Heart right ventricle (tissue), 16 donors: ENCODE measurements around the gene TMED8. TPM values are rescaled to one million over a fixed set of nuclear protein-coding genes. Genes with fewer than 3 reads are reported as not detected.

Experiments used
- ATAC-seq, 8 donors: fragments of 200-7000 bp; cut with Tn5 transposase; one replicate each; pipeline ENCODE4 v1.9.1; 2020; ENCODE audit warnings: mild to moderate bottlenecking in 8 of 8, moderate library complexity in 8 of 8, moderate number of reproducible peaks in 1 of 8
- DNase-seq, 2 donors: peaks; one replicate each; pipeline ENCODE4 v3.0.0-alpha.2; 2020
- H3K27ac ChIP-seq, 10 donors: fragments of 200-600 bp; sonication (generic) in 2 of 10; one replicate each; pipeline versions ENCODE4 v1.5.0 to v1.8.0; 2020 to 2022; ENCODE audit warnings: mild to moderate bottlenecking in 3 of 10
- H3K27me3 ChIP-seq, 7 donors: fragments of 200-600 bp; one replicate each; pipeline ENCODE4 v1.8.0; 2021 to 2022; ENCODE audit warnings: mild to moderate bottlenecking in 2 of 7
- H3K36me3 ChIP-seq, 9 donors: fragments of 200-600 bp; sonication (generic) in 1 of 9; one replicate each; pipeline versions ENCODE4 v1.5.0 to v1.8.0; 2020 to 2022; ENCODE audit warnings: mild to moderate bottlenecking in 2 of 9
- H3K4me1 ChIP-seq, 9 donors: fragments of 200-600 bp; sonication (generic) in 1 of 9; one replicate each; pipeline versions ENCODE4 v1.5.0 to v1.8.0; 2020 to 2022; ENCODE audit warnings: mild to moderate bottlenecking in 4 of 9
- H3K4me3 ChIP-seq, 10 donors: fragments of 200-600 bp; sonication (generic) in 2 of 10; one replicate each; pipeline versions ENCODE4 v1.5.0 to v1.8.0; 2020 to 2022; ENCODE audit warnings: mild to moderate bottlenecking in 7 of 10, moderate library complexity in 2 of 10
- H3K9me3 ChIP-seq, 11 donors: fragments of 200-600 bp in 10 of 11; sonication (generic) in 2 of 11; one replicate each; pipeline versions ENCODE4 v1.5.0 to v1.8.0; 2013 to 2022; ENCODE audit warnings: mild to moderate bottlenecking in 2 of 11, control low read depth in 1 of 11, moderate library complexity in 1 of 11
- CTCF ChIP-seq, 9 donors: fragments of 200-600 bp; sonication (generic) in 2 of 9; IDR thresholded peaks; one replicate each; pipeline versions ENCODE4 v1.5.0 to v1.8.0; 2021 to 2022; ENCODE audit warnings: antibody characterized with exemption in 9 of 9, mild to moderate bottlenecking in 5 of 9, moderate library complexity in 1 of 9
- WGBS, 2 donors: extraction: QIAGEN DNeasy Blood & Tissue Kit; methylation state at CpG; one replicate each; pipeline ENCODE4 v1.1.7; 2013; ENCODE audit warnings: inconsistent platforms in 1 of 2; 5-methylcytosine and 5-hydroxymethylcytosine counted together
- intact Hi-C, 10 donors: fragments of 100-400 bp; cut with DNase I; formaldehyde crosslinking; loops; one replicate each; pipeline versions ENCODE4 v1.11.1 to v1.14.2; 2022
- polyA plus RNA-seq, 2 donors: library from polyadenylated mRNA; stranded (reverse); fragments of 200-250 nt; gene quantifications; one replicate each; pipeline ENCODE4 v1.2.3, GENCODE V29; 2013
- total RNA-seq, 10 donors: library from RNA; stranded (reverse); fragmentation: NEBNext Ultra II Directional in 3 of 10; extraction: Animal tissue kit (Norgen Biotek cat#: 25700) in 3 of 10; gene quantifications; one replicate each; pipeline versions ENCODE4 v1.2.1 to v1.2.4, GENCODE V29; 2021 to 2023
- donor health status: Arrhythmogenic right ventricular cardiomyopathy.
- donor health status: ischemic (EF 13 %, LVEDD 7.1; RV severe dilation, severe dysfunction).
- donor health status: healthy with polysubstance abuse.
- donor health status: DM: no; HTN: yes; CAD: no.
- donor health status: DM: no; HTN: no; CAD: no.
- donor health status: ischemic (EF 25% LVEDD 6.9; RV normal size, moderate dysfunction).
- donor health status: ischemic (EF 25% LVEDD 5.7; RV mildly dilated, moderate dysfunction).
- donor health status: healthy.
- donor health status: DM: yes; HTN: yes; CAD: no.
- donor health status: Ischemic cardiomyopathy.
- donor health status: ischemic (EF 35%, LVEDD 5.7; RV mildly dilated, moderate dysfunction).
- donor health status: nonischemic (EF 11% LVEDD 7.7; RV severe dilation, severe dysfunction).
- donor health status: DM: yes; HTN: yes; CAD: no.
- donor health status: PGD.
- donor health status: ischemic (EF 29% LVEDD 5.4; RV normal size, mild dysfunction).
- donor health status: nonischemic (EF 23%, LVEDD 6.1; RV moderate dilation, normal function).

The TMED8 gene
- total and polyA plus RNA-seq, 12 donors, result 1.8 to 8.7 (median 6.8) TPM

GRCh38 chr14:77375973-77376770, 722 bp downstream of the TMED8 start:
- ATAC-seq (peak in 5 of 8 donors; percentile 2 to 14 (median 7)), DNase-seq (peak in 1 of 2 donors; percentile 8)
- intact Hi-C loops, result loop anchor here in 4 of 10 donors (2.0 to 5.0 kb wide), 3 partner anchors 54 to 81 kb away; partner anchors contain the start of genes GSTZ1 (in 3 of the 4), POMT2 (in 3 of the 4) and VIPAS39 (in 1 of the 4)
- Histone ChIP-seq H3K4me3 (peak overlapping the region; percentile 56 to 94 (median 86)), H3K27me3 (no peaks in the 10 kb centered on the region), H3K27ac (peak overlapping the region; percentile 16 to 92 (median 84)), H3K36me3 (no peaks in the 10 kb centered on the region), H3K4me1 (peaks cover 0 to 28% (median 18%) of the 10 kb centered on the region in 9 donors), H3K9me3 (no peaks in the 10 kb centered on the region)
- no peak for TF ChIP-seq CTCF (IDR thresholded peaks at IDR 0.05)
- WGBS, 2 donors, result 19% methylated on average over 24 of the region's 24 CpGs

- 86% methylated on average over 9 of the region's 9 CpGs for WGBS, 2 donors
- TF ChIP-seq CTCF (IDR thresholded peaks at IDR 0.05), result no peak
- Histone ChIP-seq H3K27ac (peak overlapping the region in 1 of 10 donors; percentile 92), H3K4me1 (peaks cover 0 to 28% (median 18%) of the 10 kb centered on the region in 9 donors), H3K36me3 (no peaks in the 10 kb centered on the region), H3K27me3 (no peaks in the 10 kb centered on the region), H3K4me3 (peak overlapping the region in 2 of 10 donors; percentile 81 to 94), H3K9me3 (no peaks in the 10 kb centered on the region)
- DNase-seq, result no peak
- ATAC-seq, result no peak
- intact Hi-C loops, result loop anchor here in 2 of 10 donors (5.0 kb wide), 1 partner anchor 53 kb away; the partner anchor contains the start of genes GSTZ1 (in 2 of the 2) and POMT2 (in 2 of the 2)
Measured at GRCh38 chr14:77375164-77375950, 1.5 kb downstream of the TMED8 start.

DNA sequence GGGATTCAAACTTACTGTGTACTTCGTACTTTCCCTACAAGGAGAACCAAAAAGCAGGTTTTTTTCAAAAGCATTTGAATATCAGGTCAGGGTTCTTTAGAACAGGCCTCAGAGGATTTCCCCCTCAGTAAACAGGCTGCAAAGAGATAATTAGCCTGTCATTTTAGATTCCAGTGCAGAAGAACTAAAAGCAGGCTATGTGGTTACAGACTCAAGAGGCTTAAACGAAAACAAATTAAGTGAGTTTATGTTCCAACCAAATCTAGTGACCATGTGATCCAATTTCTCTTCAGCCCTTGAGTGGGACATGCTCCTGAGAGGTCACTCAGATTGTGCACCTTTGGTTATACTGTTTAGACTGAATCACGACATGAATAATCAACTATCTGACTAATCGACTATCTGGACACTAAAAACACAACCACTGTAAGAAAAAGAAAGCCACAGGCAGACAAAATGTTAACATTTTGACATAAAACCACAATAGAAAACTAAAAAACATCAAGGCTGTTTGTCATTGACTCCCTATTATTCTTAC, 4.5 kb downstream of the TMED8 start:
- TF ChIP-seq CTCF (IDR thresholded peaks at IDR 0.05), result no peak
- ATAC-seq, result no peak
- Histone ChIP-seq H3K36me3 (no peaks in the 10 kb centered on the region), H3K9me3 (no peaks in the 10 kb centered on the region), H3K4me3 (no peak overlapping the region), H3K27me3 (no peaks in the 10 kb centered on the region), H3K4me1 (peaks cover 0 to 22% (median 16%) of the 10 kb centered on the region in 9 donors), H3K27ac (no peak overlapping the region)
- 54 to 63% methylated on average over 4 of the region's 4 CpGs for WGBS, 2 donors
- DNase-seq, result no peak
- intact Hi-C loops, result no loop called here

- ATAC-seq (no peak), DNase-seq (no peak)
- H3K36me3 ChIP-seq, result peaks cover 0 to 3% (median 0%) of the 10 kb centered on the region in 9 donors
- TF ChIP-seq CTCF (IDR thresholded peaks at IDR 0.05), result no peak
- intact Hi-C loops, result no loop called here
- no peaks in the 10 kb centered on the region for H3K9me3 ChIP-seq
- WGBS, 2 donors, result 51 to 71% methylated on average over 1 of the region's 1 CpG
- H3K27ac ChIP-seq, result no peak overlapping the region
- no peaks in the 10 kb centered on the region for H3K27me3 ChIP-seq
- no peak overlapping the region for H3K4me3 ChIP-seq
- H3K4me1 ChIP-seq, result peaks cover 0 to 11% (median 0%) of the 10 kb centered on the region in 9 donors
Measured at GRCh38 chr14:77369285-77369684, 7.6 kb downstream of the TMED8 start.
